NCI-H1048 (cell line): Measurements from ENCODE around the gene MYH10.

Experiments
- DNase-seq: peaks from one replicate; lab custom pipeline; 2025; lab: John Stamatoyannopoulos, UW

Gene MYH10

DNA sequence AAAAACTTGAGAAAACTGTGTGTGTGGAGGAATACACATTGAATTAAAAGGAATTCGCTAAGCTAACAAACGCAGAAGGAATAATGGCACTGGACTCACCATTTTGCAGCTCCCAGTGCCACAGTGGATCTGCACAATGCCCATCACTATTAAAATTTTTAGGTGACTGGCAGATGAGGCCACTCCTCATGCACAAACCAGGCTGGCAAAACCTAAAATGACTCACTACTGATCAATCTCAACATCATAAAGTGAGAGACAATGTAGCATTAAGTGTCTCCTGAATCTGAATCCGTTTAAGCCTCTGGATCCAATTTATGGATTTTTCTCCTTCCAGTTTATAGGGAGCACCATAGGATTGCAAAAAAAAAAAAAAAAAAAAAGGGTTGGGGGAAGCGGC is 20.6 kb downstream of the MYH10 start:
- no peak for DNase-seq

DNA sequence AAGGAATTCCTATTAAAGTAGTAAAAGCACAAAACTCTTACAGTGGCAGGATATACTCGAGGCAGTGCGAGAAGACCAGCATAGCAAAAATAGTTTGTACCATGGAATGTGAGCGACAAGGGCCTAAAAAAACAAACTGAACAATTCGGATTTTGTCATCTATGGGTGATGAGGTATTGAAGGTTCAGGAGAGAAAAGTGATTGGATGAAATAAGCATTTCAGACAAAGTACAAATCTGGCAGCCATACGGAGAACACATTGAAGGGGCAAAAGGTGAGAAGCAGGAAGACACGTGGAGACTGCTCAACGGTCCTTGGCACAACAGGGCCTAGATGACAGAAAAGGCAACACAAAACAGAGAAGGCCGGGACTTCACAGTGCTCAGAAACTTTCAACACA is 22.5 kb downstream of the MYH10 start:
- DNase-seq = no peak

DNA sequence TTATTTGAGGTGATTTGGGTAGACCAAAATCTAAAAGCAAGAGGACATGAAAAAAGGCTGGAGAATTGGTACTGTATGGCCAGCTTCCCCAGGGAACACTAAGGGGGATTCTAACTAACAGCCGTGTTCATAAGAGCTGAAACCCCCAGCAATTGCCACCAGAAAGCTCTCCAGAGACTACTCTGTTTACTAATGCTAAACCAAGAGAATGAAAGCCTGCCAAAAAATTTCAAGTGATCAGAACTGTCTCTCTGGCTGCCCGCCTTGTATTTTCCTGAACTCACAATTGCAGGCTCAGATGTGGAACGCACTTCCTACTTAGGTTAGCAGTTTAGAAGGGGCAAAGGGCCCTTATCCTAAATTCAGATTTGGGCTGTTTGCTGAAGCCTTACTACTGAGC is 24.1 kb downstream of the MYH10 start:
- no peak for DNase-seq

DNA sequence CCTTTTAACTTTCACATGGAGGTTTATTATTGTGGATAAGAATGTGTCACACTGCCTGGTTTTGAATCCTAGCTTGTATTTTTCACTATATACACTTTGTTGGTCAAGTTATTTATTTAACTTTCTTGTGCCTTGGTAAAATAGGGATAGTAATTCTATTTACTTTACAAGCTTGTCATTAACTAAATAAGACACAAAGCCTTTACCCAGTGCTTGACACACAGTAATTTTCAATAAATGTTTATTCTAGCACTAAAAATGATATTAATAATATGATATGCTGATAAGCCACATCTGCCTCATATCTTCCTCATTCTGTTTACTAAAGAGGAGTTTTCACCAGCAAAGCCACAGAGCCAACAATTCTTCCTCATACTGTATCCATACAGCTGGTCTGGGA is 27.8 kb downstream of the MYH10 start:
- no peak for DNase-seq

DNA sequence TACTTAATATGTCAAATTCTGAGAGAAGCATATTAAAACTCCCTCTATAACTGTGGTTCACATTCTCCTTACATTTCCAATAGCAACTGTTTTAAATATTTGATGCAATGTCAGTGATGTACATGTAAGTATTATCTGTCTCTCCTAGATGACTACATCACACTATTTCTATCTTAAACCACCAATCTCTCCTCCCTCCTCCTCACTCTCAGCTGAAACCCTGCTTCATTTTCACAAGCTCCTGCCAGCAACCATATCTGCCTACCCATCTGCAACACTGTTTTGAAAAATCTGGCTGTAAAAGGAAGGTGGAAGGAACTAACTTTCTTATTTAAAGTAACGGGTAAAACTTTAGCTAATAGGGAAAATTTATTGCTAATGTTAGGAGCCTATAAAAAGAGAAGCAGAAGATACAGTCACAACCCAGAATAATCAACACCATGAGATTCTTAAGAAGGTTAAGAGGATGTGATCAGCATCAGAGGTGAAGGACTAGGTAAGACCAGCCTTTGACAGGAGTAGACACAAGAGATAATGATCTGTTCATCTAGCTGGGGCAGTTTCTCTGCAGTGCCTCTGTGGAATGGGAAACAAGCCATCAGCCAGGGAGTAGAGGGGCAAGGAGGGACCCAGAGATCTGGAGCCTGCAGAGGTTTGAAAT is 31.0 kb downstream of the MYH10 start:
- no peak for DNase-seq

DNA sequence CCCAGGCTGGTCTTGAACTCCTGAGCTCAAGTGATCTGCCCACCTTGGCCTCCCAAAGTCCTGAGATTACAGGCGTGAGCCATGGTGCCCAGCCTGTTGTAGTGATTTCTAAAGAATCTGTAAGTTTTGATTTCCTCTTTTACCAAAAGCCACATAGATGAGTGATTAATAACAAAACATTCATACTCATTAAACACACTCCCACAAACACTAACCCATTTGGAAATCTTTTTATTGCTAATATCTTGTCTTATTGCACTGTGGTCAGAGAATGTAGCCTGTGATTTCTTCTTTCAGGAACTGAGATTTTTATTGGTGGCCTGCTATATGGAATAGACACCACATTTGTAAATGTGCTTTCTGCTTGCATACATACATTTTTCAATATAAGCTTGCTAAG is 31.6 kb downstream of the MYH10 start:
- DNase-seq = no peak

DNA sequence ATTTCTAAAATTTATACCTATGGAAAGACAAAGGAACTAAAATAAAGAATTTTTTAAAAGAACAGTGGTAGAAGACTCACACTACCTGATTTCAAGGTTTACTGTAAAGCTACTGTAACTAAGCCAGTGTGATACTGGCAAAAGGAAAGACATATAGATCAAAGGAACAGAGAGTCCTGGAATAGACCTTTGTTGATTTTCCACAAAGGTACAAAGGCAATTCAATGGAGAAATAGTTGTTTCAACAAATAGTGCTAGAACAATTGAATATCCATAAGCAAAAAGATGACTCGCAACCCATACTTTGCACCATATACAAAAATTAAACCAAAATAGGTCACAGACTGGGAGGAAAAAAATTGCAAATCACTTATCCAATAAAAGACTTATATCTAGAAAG is 36.7 kb downstream of the MYH10 start:
- no peak for DNase-seq

DNA sequence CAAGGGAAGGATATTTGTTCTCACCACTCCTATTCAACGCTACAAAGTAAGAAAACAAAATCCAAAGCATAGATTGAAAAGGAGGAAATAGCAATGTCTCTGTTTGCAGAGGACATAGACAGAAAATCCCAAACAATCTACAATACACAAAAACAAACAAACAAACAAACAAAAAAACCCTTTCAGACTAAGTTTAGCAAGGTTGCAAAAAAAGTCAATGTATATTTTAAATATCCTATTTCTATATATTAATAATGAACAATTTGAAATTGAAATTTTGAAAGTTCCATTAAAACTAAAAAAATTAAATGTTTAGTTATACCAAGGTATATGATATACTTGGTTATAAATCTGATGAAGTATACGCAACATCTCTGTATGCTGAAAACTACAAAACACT is 37.2 kb downstream of the MYH10 start:
- no peak for DNase-seq

DNA sequence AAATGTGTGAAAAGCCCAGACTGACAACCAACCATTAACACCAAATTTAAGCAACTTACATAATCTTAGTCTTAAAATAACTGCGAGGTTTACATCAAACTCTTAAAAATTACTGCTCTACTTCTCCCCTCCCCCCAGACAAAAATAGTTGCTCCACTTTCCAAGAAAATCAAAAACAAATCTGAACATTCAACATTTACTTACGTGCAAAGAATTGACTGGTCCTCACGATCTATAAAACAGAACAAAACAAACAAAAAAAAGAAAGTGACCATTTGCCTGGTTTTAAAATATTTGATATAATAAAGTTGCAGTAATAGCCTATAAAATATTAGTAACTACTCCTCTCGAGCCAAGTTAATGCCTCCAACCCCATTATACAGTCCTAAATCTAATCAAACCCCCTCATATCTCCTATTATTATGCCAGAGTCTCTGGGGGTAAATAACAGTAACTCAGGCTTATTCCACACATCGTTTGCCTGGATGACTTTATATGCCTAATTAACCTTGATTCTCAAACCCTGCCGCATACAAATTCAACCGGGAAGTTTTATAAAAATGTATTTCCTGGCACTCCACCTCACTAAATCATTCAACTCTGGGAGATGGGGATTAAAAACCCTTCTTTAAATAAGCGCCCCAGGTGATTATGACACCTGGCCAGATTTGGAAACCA is 41.5 kb downstream of the MYH10 start:
- DNase-seq = no peak

DNA sequence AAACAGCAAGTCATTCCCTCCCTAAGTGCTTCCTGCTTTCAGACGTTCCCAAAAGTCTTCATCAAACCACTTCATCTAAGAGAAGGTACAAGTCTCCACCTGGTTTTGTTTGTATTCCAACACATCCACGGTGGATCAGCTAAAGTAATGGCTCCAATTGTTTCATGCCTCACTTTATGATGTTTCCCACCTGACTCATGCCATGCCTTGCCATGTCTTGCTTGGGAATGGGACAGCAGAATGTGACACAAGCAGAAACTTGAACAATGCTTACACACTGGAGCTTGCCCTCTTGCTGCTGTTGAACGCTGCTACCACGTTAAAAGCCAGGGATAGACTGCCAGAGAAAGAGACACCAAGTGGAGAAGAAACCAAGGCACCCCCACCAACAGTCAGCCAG is 43.8 kb downstream of the MYH10 start:
- no peak for DNase-seq

DNA sequence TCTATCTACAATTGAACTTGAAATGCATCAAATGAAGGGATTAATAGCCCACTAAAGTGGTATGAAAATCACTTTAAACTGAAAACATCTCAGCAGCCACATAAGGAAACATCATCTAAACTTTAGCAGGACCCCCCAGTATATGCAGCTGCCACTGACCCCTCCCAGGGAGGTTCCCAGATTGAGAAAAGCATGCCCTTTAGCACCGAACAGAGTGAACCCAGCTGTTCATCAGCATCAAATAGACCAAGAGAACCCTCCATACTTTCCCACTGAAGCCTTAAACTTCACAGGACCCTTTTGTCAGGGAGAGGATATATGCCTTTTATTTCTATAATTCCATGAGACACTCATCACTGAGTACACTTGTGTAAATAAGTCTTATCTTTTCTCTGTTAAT is 44.6 kb downstream of the MYH10 start:
- no peak for DNase-seq

DNA sequence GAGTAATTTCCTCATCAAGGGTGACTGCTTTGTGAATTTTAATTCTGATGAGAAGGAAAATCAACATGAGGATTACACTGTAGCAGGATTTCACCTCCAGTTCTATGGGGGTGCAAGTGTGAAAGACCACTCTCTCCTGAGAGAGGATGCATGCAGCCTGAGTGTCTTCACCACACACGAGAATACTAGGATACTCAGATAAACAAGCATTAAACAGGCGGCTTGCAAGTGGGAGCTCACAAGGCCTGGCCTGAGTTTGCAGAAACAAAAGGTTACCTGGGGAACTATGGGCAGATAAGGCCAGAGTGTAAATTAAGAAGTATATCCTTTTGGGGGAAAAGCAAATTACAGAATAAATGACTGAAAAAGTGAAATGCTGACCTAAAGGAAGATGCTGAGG is 46.6 kb downstream of the MYH10 start:
- DNase-seq = no peak

DNA sequence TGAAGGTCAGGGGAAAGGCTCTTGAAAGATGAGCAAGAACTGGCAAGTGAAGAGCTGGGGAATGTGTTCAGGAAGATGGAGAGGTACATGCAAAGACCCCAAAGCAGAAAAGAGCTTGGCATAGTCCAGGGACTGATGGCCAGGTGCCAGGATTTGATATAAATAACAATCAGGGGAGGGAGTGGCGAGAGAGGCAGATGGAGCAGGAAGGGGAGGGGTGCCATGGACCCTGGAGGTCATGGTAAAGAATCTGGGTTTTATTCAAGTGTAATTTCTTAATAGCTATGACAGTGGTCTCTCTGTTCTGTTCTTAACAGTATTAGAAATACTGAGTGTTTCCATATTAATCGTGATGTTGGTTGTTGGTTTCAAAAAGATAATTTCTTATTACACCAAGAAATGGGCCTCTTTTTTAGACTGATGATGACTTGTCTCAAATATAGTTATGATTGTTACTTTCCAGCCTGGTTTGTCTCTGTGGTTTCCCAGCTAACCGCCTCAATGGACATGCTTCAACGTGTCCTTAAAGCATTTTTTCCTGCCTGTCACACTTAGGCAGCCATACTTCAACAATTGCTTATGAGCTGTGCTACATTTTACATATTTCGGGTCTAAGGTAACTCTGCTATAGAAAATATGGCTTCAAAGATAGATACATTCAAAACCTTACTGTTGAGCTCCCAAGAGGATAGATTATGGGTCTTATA is 49.4 kb downstream of the MYH10 start:
- no peak for DNase-seq

DNA sequence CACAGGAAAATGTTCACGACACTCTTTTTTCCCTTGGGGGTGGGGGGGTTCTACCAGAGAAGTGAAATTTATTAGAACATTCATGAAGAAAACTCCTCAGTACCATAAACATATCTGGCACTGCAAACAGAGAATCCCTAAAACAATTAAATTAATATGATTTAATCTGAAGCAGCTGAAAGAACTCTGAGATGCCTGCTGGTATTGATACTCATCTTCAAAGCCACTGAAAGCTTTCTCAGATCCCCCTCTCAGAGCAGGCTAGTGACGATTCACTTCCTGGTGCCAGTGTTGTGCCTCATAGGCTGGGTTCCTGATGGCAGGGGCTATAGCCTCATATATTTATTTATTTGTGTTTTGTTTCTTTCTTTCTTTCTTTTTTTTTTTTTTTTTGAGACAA is 52.7 kb downstream of the MYH10 start:
- no peak for DNase-seq

DNA sequence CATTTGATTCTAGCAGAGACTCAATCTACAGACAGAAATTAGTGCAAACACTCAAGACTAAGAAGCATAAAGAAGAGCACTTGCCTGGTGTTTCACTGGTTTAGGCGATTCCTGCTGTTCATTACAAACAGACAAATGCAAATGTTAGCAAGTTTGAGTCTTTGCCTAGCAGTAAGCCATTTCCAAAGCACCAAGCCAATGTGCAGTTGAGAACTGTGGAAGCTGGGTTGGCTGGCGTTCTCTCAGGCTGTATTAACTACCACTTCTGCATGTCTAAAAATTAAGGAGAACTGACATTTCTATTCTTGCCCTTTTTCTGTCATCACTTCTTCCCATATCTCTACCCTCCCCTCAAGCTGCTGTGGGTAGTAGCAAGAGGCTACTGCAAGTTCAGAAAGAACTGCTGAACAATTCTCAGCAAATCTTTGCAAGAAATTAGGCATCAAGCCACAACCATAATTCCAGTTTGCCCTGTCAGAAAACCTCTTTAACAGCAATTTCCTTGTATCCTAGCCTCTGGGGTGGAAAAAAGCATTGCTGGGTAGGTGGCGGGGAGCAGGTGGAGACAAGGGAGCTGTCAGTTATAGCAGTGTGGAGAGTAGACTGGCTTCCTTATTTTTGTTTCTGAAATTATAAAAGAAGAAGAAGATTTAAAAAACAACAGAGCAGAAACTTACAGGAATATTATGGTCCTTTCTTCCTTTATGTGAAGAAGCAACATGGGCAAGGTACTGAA is 53.8 kb downstream of the MYH10 start:
- DNase-seq = no peak

DNA sequence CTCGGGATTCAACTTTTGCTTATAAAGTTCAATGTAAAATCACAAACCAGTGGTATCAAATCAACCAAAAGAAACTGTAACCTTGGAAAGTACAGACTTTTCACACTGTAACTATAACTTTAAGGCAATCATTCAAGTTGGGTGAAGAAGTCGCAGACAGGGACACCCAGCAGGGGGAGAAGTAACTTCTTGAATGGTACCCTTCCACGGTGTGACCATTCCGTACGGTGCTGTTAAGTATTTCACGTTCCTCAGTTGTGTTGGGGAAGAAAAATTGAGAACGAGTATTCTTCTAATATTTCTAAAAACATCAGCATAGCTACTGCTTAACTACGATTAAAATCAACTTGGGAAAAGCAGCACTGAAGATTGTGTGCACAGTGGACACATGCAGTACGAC is 55.8 kb downstream of the MYH10 start:
- no peak for DNase-seq

DNA sequence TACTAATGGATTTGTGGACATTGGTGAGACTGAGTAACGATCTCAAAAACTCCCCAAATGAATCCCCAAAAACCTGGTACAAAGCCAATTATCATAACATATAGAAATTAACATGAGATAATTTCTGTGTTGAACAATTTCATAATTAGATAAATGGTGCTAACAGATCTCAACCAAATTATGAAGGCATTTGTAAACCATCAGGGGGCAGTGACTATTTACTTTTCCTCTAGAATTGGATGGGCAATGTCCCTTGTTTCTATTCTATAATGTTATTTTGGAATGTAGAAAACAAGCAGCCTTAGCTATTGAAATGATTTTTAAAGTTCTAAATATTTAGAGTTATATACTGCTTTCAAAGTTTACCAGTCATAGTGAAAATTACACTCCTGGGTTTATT is 57.8 kb downstream of the MYH10 start:
- no peak for DNase-seq

DNA sequence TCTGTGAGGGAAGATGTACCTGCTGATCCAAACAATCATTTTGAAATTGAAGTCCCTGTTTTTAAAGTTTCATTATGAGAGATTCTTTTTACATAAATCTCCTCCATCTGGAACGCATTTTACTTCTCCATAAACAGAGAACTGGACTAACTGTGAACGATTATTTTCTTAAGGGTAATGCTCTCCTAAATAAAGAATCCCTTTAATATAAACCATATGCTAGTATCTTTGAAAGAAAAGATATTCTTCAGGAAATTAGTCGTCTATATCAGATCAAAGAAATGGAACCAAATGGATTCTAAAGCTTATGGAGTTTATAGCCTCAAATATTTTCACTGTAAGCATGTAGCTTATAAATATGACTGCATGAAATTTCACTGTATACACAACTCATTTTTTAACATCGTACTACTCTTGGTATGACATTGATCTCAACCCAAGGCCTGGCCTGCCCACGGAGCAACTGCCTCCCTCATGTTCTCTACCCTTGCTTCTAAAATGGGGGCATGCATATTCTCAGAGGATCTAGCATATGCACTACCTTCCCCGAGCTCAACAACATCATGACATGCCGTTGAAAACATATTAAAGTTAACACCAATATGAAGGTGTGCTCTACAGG is 66.4 kb downstream of the MYH10 start:
- no peak for DNase-seq

DNA sequence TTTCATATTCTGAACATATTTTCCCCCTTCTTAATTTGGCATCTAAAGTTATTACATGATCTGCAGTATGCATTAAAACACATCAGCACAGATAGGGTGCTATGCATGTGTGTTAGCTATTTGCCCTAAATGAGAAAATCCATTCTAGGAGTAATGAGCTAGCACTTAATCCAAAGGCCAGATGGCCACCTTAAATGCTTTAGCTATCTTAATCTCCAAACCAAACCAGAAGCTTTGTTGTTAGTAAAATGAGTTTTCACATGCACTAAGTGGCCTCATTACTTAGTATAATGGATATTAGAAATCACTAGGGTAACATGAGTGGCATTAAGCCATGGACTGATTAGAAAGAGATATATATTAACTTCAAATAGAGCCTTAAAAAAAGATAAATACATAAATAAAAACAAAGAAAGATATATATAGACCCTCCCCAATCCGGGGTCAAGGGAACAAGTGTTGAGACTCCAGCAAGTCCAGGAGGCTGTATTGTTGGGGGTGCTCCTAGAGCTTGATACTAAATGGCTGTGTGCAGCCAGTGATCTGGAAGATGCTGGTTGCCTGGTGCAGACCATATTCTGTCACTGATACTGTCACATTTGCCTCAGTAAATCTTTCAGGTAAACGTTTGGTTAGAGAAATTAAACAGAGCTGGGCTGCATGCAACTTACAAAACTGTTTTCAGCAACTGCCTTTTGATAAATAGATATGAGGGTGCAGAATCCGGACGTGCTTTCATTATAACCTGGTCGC is 67.3 kb downstream of the MYH10 start:
- no peak for DNase-seq

DNA sequence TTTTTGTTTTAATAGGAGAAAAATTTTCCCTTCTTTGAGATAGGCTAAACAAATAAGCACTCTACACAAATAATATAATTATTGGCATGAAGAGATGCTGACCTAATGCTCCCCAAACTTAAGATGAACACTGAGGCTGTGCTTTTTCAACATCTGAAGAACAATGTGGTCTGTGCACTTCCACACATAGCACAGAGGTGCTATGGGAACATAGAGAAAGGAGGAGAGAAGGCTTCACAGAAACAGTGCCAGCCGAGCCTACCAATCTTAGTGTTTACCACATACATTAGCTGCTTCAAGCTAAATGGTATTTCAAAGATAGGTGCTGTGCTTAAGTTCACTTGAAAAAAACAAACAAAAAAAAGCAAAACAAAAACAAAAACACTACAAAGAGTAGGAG is 72.4 kb downstream of the MYH10 start:
- DNase-seq = no peak

DNA sequence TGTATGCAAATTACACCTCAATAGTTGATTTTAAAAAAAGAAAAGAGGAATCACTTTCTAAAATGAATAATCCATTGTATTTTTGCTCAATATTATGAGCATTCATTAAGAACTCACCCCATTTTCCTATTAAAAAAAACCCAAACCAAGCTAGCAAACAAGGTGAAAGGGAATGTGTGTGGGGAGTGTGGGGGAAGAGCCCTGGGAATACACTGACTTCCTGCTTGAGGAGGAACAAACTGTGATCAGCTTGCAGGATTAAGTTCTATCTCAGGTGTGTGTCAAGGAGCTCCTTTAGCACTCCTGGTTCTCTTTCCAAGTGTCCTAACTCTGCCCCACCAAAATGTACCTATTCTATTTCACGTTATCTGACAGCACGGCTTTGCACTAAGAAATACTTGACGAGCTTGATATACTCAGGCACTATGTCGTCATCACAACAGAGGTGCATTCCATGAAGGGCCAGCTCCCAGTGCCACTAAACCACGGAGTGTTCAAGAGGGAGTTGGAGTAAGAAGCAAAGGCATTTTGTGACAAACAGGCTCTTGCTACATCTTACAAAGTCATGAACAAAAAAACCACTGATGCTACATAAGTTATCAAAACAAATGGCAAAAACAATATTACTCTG is 73.2 kb downstream of the MYH10 start:
- no peak for DNase-seq
